Lower lobe of right lung (tissue), 2 donors: ENCODE measurements around the gene MYO1F. TPM values are rescaled to one million over a fixed set of nuclear protein-coding genes. Genes with fewer than 3 reads are reported as not detected.

Source experiments
- ATAC-seq, 2 donors: fragments of 200-7000 bp; cut with Tn5 transposase; one replicate each; pipeline ENCODE4 v1.9.1; 2020 to 2022; ENCODE audit warnings: mild to moderate bottlenecking in 2 of 2, moderate library complexity in 2 of 2
- DNase-seq: peaks from one replicate; pipeline ENCODE4 v3.0.0-alpha.2; 2020
- H3K27ac ChIP-seq: fragments of 200-600 bp; one replicate; pipeline ENCODE4 v1.8.0; 2022
- H3K27me3 ChIP-seq: fragments of 200-600 bp; one replicate; pipeline ENCODE4 v1.8.0; 2022; ENCODE audit warnings: low read depth
- H3K36me3 ChIP-seq: fragments of 200-600 bp; one replicate; pipeline ENCODE4 v1.8.0; 2022; ENCODE audit warnings: mild to moderate bottlenecking
- H3K4me1 ChIP-seq: fragments of 200-600 bp; one replicate; pipeline ENCODE4 v1.8.0; 2022
- H3K4me3 ChIP-seq: fragments of 200-600 bp; one replicate; pipeline ENCODE4 v1.8.0; 2022; ENCODE audit warnings: mild to moderate bottlenecking
- H3K9me3 ChIP-seq: fragments of 200-600 bp; one replicate; pipeline ENCODE4 v1.8.0; 2022
- intact Hi-C: fragments of 100-400 bp; cut with DNase I; formaldehyde crosslinking; loops from one replicate; pipeline ENCODE4 v1.11.0; 2022
- total RNA-seq: library from RNA; stranded (reverse); fragmentation: NEBNext Ultra II Directional; extraction: Animal tissue kit (Norgen Biotek cat#: 25700); gene quantifications from one replicate; pipeline ENCODE4 v1.2.1, GENCODE V29; 2021
- TF ChIP-seq, protein P1 (sequence below): fragments of 200-600 bp; IDR thresholded peaks from one replicate; pipeline ENCODE4 v1.8.0; 2022; ENCODE audit warnings: antibody characterized with exemption, mild to moderate bottlenecking
- donor health status: DM: no; HTN: yes; CAD: no; lungs with severe emphysema.

Gene MYO1F
- total RNA-seq, 1 donor from 2014 or later, result 162 TPM

DNA sequence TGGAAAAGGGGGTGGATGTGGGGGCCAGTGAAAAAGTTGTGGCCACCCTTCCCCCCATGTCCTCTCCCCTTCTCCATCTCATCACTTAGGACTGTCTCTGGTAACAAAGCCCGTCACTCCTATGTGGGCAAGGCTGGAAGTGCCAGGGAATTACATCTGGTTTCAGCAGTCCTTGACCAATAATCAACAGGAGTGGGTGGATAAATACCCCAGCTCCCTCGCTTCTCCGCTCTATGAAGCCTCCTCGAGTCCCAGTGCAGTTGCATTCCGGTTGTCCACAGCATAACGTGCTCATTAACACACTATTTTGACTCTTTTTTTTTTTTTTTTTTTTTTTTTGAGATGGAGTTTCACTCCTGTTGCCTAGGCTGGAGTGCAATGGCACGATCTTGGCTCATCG is 31.5 kb downstream of the MYO1F start:
- Histone ChIP-seq H3K4me1 (no peaks in the 10 kb centered on the region), H3K9me3 (no peaks in the 10 kb centered on the region), H3K27ac (no peak overlapping the region), H3K36me3 (peaks cover 44% of the 10 kb centered on the region), H3K4me3 (no peak overlapping the region), H3K27me3 (no peaks in the 10 kb centered on the region)
- DNase-seq (no peak), ATAC-seq (no peak)
- TF ChIP-seq, protein P1, sequence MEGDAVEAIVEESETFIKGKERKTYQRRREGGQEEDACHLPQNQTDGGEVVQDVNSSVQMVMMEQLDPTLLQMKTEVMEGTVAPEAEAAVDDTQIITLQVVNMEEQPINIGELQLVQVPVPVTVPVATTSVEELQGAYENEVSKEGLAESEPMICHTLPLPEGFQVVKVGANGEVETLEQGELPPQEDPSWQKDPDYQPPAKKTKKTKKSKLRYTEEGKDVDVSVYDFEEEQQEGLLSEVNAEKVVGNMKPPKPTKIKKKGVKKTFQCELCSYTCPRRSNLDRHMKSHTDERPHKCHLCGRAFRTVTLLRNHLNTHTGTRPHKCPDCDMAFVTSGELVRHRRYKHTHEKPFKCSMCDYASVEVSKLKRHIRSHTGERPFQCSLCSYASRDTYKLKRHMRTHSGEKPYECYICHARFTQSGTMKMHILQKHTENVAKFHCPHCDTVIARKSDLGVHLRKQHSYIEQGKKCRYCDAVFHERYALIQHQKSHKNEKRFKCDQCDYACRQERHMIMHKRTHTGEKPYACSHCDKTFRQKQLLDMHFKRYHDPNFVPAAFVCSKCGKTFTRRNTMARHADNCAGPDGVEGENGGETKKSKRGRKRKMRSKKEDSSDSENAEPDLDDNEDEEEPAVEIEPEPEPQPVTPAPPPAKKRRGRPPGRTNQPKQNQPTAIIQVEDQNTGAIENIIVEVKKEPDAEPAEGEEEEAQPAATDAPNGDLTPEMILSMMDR, result no peak
- intact Hi-C loops, result no loop called here

DNA sequence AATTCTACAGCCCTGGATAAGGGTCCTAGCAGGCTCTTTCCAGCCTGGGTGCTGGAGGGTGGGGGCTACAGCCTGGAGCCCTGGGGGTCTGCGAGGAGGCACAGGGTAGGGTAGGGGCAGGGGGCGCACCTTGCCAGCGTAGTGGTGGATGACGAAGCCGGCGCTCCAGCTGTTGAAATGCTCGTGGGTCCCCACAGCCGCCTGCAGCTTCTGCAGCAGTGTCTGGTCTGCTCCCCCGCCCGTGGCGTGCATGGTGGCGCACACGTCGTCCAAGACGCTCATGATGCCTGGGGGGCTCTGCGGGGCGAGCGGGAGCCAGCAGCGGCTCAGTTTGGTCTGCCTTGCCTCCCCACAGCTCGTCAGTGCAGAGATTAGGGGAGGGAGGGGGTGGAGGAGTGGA is 33.1 kb downstream of the MYO1F start:
- H3K27me3 ChIP-seq, result no peaks in the 10 kb centered on the region
- DNase-seq (no peak), ATAC-seq (no peak)
- TF ChIP-seq, protein P1, result no peak
- intact Hi-C loops, result no loop called here
- no peaks in the 10 kb centered on the region for H3K9me3 ChIP-seq
- no peak overlapping the region for H3K4me3 ChIP-seq
- H3K27ac ChIP-seq, result no peak overlapping the region
- H3K36me3 ChIP-seq, result peaks cover 41% of the 10 kb centered on the region
- no peaks in the 10 kb centered on the region for H3K4me1 ChIP-seq

DNA sequence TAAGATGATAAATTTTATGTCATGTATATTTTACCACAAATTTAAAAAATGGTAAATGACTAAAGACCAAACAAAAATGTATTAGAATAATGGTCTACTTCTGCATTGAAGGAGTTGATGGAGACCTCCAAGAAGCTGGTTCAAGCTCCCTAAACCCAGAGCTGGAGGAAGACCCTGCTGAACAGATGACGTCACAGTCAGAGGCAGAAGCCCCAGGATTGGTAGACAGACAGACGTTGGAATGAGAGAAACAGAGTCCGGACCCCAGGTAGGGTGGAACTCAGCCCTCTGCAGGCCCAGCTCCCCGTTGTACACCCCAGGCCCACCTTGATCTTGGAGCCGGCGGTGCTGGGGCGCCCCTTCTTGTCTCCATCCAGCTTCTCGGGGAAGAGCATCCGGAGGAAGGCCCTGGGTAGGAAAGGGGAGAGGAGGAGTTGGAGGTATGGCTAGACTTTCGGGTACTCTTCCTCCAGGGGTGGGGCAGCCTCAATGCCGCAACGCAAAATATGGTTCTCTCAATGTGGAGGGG is 37.6 kb downstream of the MYO1F start:
- H3K27ac ChIP-seq, result no peak overlapping the region
- H3K4me1 ChIP-seq, result no peaks in the 10 kb centered on the region
- no peaks in the 10 kb centered on the region for H3K27me3 ChIP-seq
- TF ChIP-seq, protein P1, result no peak
- DNase-seq (no peak), ATAC-seq (no peak)
- H3K36me3 ChIP-seq, result peaks cover 39% of the 10 kb centered on the region
- intact Hi-C loops, result no loop called here
- no peaks in the 10 kb centered on the region for H3K9me3 ChIP-seq
- H3K4me3 ChIP-seq, result no peak overlapping the region

DNA sequence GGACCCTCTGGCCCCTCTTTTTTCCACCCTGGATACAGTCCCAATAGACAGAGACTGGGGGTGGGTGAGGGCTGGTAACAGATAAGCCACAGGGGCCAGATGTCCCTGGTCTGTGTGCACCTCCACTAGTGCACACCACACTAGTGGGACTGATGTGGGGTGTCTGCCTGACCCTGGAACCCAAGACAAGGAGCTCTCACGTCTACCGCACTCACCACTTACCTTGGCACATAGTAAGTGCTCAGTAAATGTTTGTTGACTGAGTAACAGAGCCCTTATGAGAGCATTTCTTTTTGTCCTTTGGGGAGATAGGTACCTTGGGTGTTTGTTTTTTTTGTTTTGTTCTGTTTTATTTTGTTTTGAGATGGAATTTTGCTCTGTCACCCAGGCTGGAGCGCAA is 40.1 kb downstream of the MYO1F start:
- Histone ChIP-seq H3K36me3 (peaks cover 46% of the 10 kb centered on the region), H3K4me3 (no peak overlapping the region), H3K27ac (no peak overlapping the region), H3K9me3 (no peaks in the 10 kb centered on the region), H3K4me1 (no peaks in the 10 kb centered on the region), H3K27me3 (no peaks in the 10 kb centered on the region)
- TF ChIP-seq, protein P1, result no peak
- intact Hi-C loops, result no loop called here
- DNase-seq (no peak), ATAC-seq (no peak)

DNA sequence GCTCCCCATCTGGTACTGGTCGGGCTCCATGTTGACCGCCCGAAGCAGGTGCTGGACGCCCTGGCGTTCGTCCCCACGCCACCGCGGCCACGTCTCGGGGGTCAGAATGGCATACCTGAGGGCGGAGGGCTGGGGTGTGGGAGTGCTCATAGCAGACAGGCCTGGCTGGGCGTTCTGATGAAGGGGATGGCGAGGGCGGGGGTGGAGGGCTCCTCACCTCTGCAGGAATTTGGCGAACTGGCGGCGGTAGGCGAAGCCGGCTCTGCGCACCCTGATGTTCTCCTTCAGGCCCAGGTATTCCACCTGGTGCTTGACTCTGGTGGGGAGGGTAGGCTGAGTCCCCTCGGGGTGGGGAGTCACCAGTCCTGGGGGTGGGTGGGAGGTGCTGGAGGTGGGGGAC is 41.0 kb downstream of the MYO1F start:
- Histone ChIP-seq H3K4me3 (no peak overlapping the region), H3K27ac (no peak overlapping the region), H3K9me3 (no peaks in the 10 kb centered on the region), H3K4me1 (no peaks in the 10 kb centered on the region), H3K27me3 (no peaks in the 10 kb centered on the region), H3K36me3 (peaks cover 42% of the 10 kb centered on the region)
- DNase-seq, result no peak
- TF ChIP-seq, protein P1, result no peak
- no peak for ATAC-seq
- intact Hi-C loops, result no loop called here

DNA sequence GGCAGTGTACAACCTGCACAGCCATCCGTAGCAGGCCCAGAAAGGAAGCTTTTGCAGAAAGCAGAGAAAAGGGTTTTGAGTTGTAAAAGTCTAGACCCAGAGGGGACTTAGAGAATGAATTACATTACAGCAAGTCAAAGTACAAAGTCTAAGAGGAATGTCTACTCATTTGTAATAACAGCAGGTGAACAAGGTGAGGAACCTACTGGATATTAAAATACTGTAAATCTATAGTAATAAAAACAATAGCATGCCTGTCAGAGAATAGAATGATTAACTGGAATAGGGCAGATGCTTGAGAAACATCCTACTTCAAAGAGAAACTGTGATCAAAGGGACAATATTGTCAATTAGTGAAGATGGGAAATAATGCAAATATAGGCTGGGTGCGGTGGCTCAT is 45.0 kb downstream of the MYO1F start:
- TF ChIP-seq, protein P1, result no peak
- intact Hi-C loops, result no loop called here
- Histone ChIP-seq H3K27me3 (no peaks in the 10 kb centered on the region), H3K4me1 (peaks cover under 1% of the 10 kb centered on the region), H3K27ac (no peak overlapping the region), H3K4me3 (no peak overlapping the region), H3K36me3 (peaks cover 52% of the 10 kb centered on the region), H3K9me3 (no peaks in the 10 kb centered on the region)
- DNase-seq (no peak), ATAC-seq (no peak)
